HepG2 (cell line): Measurements from ENCODE around the gene LCN1. TPM values are rescaled to one million over a fixed set of nuclear protein-coding genes. Genes with fewer than 3 reads are reported as not detected.

ENCODE experiments used
- ATAC-seq: fragments of 200-7000 bp; cut with Tn5 transposase; 3 replicates; pipeline ENCODE4 v1.9.1; 2020; ENCODE audit warnings: mild to moderate bottlenecking, moderate library complexity
- BruUV-seq: library from RNA; stranded (reverse); fragments of 400-500 nt; replicated peaks from 2 replicates; lab custom pipeline; 2021; lab: Mats Ljungman, UMichigan
- CTCF ChIA-PET: fragments of 300-600 bp; formaldehyde crosslinking; extraction: SDS; loops from one replicate; lab custom pipeline; 2021; ENCODE audit warnings: low total read pairs, inconsistent platforms, low intra/inter-chr PET ratio; lab: Yijun Ruan, JAX
- POLR2A ChIA-PET: fragments of 350-600 bp; sonication (Branson Sonifier 250); formaldehyde crosslinking; loops from one replicate; lab custom pipeline; 2020; ENCODE audit warnings: antibody characterized with exemption, inconsistent platforms; lab: Yijun Ruan, JAX
- DNase-seq: peaks from one replicate; pipeline ENCODE4 v3.0.0-alpha.2; 2015; ENCODE audit warnings: low spot score
- FAIRE-seq: peaks from 3 replicates; lab custom pipeline; 2011; peaks lifted over from hg19 to GRCh38; lab: Jason Lieb, UNC
- H2AFZ ChIP-seq: one replicate; pipeline ENCODE4 v1.6.1; 2011; ENCODE audit warnings: low read length, inconsistent platforms
- H3K27ac ChIP-seq: fragments of 300-600 bp; 3 replicates; pipeline ENCODE4 v1.8.0; 2011; ENCODE audit warnings: mixed run types, mild to moderate bottlenecking, mixed read lengths, low read length, inconsistent platforms; ENCODE audit not compliant: insufficient read depth; ENCODE audit errors: extremely low read length
- H3K27me3 ChIP-seq, 2 experiments: fragments of 200-600 bp in 1 of 2; 2 replicates in 1 of 2; 3 replicates in 1 of 2; pipeline versions ENCODE4 v1.6.0 to v1.8.0; 2011; ENCODE audit warnings: low read length in 2 of 2, mild to moderate bottlenecking in 2 of 2, moderate library complexity in 2 of 2, inconsistent platforms in 1 of 2; ENCODE audit not compliant: insufficient read depth in 2 of 2, control insufficient read depth in 1 of 2
- H3K36me3 ChIP-seq, 2 experiments: fragments of 200-600 bp in 1 of 2; replicated peaks in 1 of 2; 2 replicates in 1 of 2; 3 replicates in 1 of 2; pipeline versions ENCODE4 v1.5.1 to v1.8.0; 2011; ENCODE audit warnings: low read length in 2 of 2, inconsistent platforms in 1 of 2; ENCODE audit not compliant: insufficient read depth in 2 of 2, control insufficient read depth in 1 of 2
- H3K4me1 ChIP-seq: 2 replicates; pipeline ENCODE4 v1.5.1; 2012; ENCODE audit warnings: low read length, inconsistent platforms; ENCODE audit not compliant: insufficient read depth
- H3K4me2 ChIP-seq: 2 replicates; pipeline ENCODE4 v1.6.0; 2011; ENCODE audit warnings: low read depth, low read length, inconsistent platforms
- H3K4me3 ChIP-seq, 3 experiments: fragments of 200-600 bp in 1 of 3; sonication (generic), shearing (Covaris generic) in 1 of 3; replicated peaks in 1 of 3; 2 replicates each; pipeline ENCODE4 v1.5.1; 2011 to 2016; ENCODE audit warnings: low read length in 3 of 3, inconsistent platforms in 2 of 3, low read depth in 2 of 3, mild to moderate bottlenecking in 2 of 3, control low read depth in 1 of 3, mixed read lengths in 1 of 3; ENCODE audit not compliant: insufficient read depth in 1 of 3
- H3K79me2 ChIP-seq: one replicate; pipeline ENCODE4 v1.6.1; 2011; ENCODE audit warnings: low read length, inconsistent platforms; ENCODE audit not compliant: insufficient read depth
- H3K9ac ChIP-seq: 2 replicates; pipeline ENCODE4 v1.6.0; 2011; ENCODE audit warnings: mild to moderate bottlenecking, low read depth, low read length, inconsistent platforms; ENCODE audit not compliant: insufficient read depth
- H3K9me3 ChIP-seq: 2 replicates; pipeline ENCODE4 v1.5.1; 2012; ENCODE audit warnings: mild to moderate bottlenecking, low read length
- H4K20me1 ChIP-seq: 2 replicates; pipeline ENCODE4 v1.6.0; 2011; ENCODE audit warnings: inconsistent platforms, mild to moderate bottlenecking, low read length, moderate library complexity; ENCODE audit not compliant: insufficient read depth
- DRAP1 ChIP-seq: IDR thresholded peaks from 2 replicates; pipeline ENCODE4 v1.6.1; 2016; ENCODE audit warnings: missing genetic modification reagents, missing compliant biosample characterization
- FOXP4 ChIP-seq: sonication (generic); formaldehyde crosslinking; IDR thresholded peaks from 2 replicates; pipeline ENCODE4 v1.4.0; 2020; ENCODE audit warnings: missing genetic modification reagents
- GABPB1 ChIP-seq: IDR thresholded peaks from 2 replicates; pipeline ENCODE4 v1.6.1; 2016; ENCODE audit warnings: mild to moderate bottlenecking, missing genetic modification reagents, moderate library complexity, missing compliant biosample characterization
- MED1 ChIP-seq: sonication (generic); formaldehyde crosslinking; IDR thresholded peaks from 2 replicates; pipeline ENCODE4 v1.4.0; 2020; ENCODE audit warnings: missing genetic modification reagents
- SPEN ChIP-seq: sonication (generic); formaldehyde crosslinking; IDR thresholded peaks from 2 replicates; pipeline ENCODE4 v1.5.1; 2020; ENCODE audit warnings: low read depth, mild to moderate bottlenecking, missing genetic modification reagents
- TFDP1 ChIP-seq: IDR thresholded peaks from 2 replicates; pipeline ENCODE4 v1.6.1; 2016; ENCODE audit warnings: missing compliant biosample characterization, missing genetic modification reagents, borderline replicate concordance
- ZIK1 ChIP-seq: sonication (generic); formaldehyde crosslinking; IDR thresholded peaks from 2 replicates; pipeline ENCODE4 v1.5.0; 2020; ENCODE audit warnings: mild to moderate bottlenecking, low read depth, missing genetic modification reagents, borderline replicate concordance
- whole genome bisulfite sequencing: methylation state at CpG from one replicate; pipeline ENCODE4 v1.1.6; 2017; ENCODE audit warnings: low lambda C conversion rate; 5-methylcytosine and 5-hydroxymethylcytosine counted together
- in situ Hi-C: cut with HindIII; loops from 2 replicates; pipeline ENCODE4 v1.10.0; 2017; ENCODE audit warnings: low pct_unique_long_range_greater_than_20kb; ENCODE audit not compliant: extremely low pct_ligation_motif_present
- intact Hi-C: fragments of 100-400 bp; cut with micrococcal nuclease; formaldehyde crosslinking; loops from one replicate; pipeline ENCODE4 v1.10.0; 2022; ENCODE audit not compliant: unreplicated experiment
- polyA plus RNA-seq, 8 experiments: library from polyadenylated mRNA; depleted of rRNA in 3 of 8; stranded (reverse) in 7 of 8; unstranded in 1 of 8; fragments of >200 nt; fragmentation: Illumina TruSeq in 4 of 8; extraction: Trizol in 4 of 8; gene quantifications; 2 replicates each; pipeline versions ENCODE4 v1.2.1 to v1.2.3, GENCODE V29; 2011 to 2016; ENCODE audit warnings: low read depth in 4 of 8, missing spikeins in 1 of 8, mixed read lengths in 1 of 8; ENCODE audit not compliant: insufficient read depth in 1 of 8
- total RNA-seq, 5 experiments: library from RNA; depleted of rRNA; stranded (reverse); fragments of >200 nt; fragmentation: Illumina TruSeq; extraction: Trizol; gene quantifications; 2 replicates each; pipeline ENCODE4 v1.2.3, GENCODE V29; 2016; ENCODE audit warnings: low read depth in 1 of 5
- TF ChIP-seq, protein P1 (sequence below): sonication (generic); formaldehyde crosslinking; IDR thresholded peaks from 2 replicates; pipeline ENCODE4 v1.4.0; 2020; ENCODE audit warnings: mild to moderate bottlenecking, missing genetic modification reagents
- TF ChIP-seq, protein P2 (sequence below): sonication (generic); formaldehyde crosslinking; IDR thresholded peaks from 2 replicates; pipeline ENCODE4 v1.5.1; 2020; ENCODE audit warnings: missing genetic modification reagents, mild to moderate bottlenecking, borderline replicate concordance

Gene LCN1
- total and polyA plus RNA-seq, 2 of the 13 experiments (the other 11 are each of a cell fraction or from before 2014, with no cell fraction given): not detected

DNA sequence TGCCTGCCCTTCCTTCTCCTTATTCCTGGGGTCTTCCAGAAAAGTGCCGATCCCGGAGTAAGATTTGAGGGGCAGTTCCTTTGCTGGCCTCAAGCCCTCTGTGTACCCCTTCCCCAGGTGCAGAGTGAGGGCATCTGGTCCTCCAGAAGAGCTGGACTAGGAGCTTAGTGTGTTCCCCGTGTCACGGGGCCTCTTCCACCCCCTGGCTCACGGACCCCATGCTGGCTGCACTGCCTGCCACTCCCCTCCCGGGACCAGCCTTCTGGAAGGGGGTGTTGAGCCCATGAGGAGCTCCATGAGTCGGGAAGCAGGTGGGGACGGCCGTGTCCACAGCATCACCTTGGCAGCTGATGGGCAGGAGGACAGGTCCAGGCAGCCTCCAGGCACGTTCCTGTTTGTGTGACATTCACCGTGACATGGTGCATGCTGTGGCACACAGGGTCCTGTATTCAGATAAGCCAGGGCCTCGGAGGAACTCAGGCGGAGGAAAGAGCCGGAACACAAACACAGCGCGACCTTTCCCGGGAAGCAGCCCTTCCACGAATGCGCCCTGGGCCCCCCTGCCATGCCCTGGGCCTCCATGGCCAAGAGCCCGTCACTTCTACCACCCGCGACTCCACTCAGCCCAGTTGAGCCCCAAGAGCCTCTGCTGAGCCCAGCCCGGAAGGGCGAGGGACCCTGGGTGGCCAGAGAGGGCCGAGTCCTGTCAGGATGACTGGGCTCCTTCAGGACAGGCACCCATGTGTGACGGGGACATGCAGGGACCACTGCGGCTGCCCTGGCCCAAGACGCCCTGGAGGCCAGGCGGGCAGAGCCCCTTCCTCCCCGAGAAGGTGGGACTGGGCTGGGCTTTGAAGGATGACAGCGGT is 5.9 kb upstream of the LCN1 start:
- H3K4me2 ChIP-seq: no peak overlapping the region
- POLR2A ChIA-PET: no interaction called here
- no peaks in the 10 kb centered on the region for H3K79me2 ChIP-seq
- ATAC-seq (no peak; the same call in 1 of the 3 replicates), DNase-seq (no peak), FAIRE-seq (no peak)
- no peak overlapping the region for H3K27ac ChIP-seq
- no peak overlapping the region for H2AFZ ChIP-seq
- no TSS peak for BruUV-seq
- 49% methylated on average over 20 of the region's 31 CpGs for WGBS
- H3K9me3 ChIP-seq: no peaks in the 10 kb centered on the region
- intact Hi-C loops: no loop called here
- H3K4me3 ChIP-seq: no peak overlapping the region
- H4K20me1 ChIP-seq: no peaks in the 10 kb centered on the region
- in situ Hi-C loops: no loop called here
- no peaks in the 10 kb centered on the region for H3K4me1 ChIP-seq
- no peaks in the 10 kb centered on the region for H3K36me3 ChIP-seq
- peaks cover 3 to 47% of the 10 kb centered on the region in 2 experiments; a peak in 4 of 5 replicates for H3K27me3 ChIP-seq
- TF ChIP-seq ZIK1 (CRISPR knock-in tag): no peak
- TF ChIP-seq, protein P1, sequence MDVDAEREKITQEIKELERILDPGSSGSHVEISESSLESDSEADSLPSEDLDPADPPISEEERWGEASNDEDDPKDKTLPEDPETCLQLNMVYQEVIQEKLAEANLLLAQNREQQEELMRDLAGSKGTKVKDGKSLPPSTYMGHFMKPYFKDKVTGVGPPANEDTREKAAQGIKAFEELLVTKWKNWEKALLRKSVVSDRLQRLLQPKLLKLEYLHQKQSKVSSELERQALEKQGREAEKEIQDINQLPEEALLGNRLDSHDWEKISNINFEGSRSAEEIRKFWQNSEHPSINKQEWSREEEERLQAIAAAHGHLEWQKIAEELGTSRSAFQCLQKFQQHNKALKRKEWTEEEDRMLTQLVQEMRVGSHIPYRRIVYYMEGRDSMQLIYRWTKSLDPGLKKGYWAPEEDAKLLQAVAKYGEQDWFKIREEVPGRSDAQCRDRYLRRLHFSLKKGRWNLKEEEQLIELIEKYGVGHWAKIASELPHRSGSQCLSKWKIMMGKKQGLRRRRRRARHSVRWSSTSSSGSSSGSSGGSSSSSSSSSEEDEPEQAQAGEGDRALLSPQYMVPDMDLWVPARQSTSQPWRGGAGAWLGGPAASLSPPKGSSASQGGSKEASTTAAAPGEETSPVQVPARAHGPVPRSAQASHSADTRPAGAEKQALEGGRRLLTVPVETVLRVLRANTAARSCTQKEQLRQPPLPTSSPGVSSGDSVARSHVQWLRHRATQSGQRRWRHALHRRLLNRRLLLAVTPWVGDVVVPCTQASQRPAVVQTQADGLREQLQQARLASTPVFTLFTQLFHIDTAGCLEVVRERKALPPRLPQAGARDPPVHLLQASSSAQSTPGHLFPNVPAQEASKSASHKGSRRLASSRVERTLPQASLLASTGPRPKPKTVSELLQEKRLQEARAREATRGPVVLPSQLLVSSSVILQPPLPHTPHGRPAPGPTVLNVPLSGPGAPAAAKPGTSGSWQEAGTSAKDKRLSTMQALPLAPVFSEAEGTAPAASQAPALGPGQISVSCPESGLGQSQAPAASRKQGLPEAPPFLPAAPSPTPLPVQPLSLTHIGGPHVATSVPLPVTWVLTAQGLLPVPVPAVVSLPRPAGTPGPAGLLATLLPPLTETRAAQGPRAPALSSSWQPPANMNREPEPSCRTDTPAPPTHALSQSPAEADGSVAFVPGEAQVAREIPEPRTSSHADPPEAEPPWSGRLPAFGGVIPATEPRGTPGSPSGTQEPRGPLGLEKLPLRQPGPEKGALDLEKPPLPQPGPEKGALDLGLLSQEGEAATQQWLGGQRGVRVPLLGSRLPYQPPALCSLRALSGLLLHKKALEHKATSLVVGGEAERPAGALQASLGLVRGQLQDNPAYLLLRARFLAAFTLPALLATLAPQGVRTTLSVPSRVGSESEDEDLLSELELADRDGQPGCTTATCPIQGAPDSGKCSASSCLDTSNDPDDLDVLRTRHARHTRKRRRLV: no peak
- TF ChIP-seq SPEN: no peak
- no peak for TF ChIP-seq MED1
- TF ChIP-seq TFDP1: no peak
- TF ChIP-seq FOXP4 (CRISPR knock-in tag): no peak
- no peak for TF ChIP-seq GABPB1 (CRISPR knock-in tag)
- TF ChIP-seq DRAP1 (CRISPR knock-in tag): no peak
- TF ChIP-seq, protein P2, sequence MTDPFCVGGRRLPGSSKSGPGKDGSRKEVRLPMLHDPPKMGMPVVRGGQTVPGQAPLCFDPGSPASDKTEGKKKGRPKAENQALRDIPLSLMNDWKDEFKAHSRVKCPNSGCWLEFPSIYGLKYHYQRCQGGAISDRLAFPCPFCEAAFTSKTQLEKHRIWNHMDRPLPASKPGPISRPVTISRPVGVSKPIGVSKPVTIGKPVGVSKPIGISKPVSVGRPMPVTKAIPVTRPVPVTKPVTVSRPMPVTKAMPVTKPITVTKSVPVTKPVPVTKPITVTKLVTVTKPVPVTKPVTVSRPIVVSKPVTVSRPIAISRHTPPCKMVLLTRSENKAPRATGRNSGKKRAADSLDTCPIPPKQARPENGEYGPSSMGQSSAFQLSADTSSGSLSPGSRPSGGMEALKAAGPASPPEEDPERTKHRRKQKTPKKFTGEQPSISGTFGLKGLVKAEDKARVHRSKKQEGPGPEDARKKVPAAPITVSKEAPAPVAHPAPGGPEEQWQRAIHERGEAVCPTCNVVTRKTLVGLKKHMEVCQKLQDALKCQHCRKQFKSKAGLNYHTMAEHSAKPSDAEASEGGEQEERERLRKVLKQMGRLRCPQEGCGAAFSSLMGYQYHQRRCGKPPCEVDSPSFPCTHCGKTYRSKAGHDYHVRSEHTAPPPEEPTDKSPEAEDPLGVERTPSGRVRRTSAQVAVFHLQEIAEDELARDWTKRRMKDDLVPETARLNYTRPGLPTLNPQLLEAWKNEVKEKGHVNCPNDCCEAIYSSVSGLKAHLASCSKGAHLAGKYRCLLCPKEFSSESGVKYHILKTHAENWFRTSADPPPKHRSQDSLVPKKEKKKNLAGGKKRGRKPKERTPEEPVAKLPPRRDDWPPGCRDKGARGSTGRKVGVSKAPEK (CRISPR knock-in tag): no peak
- H3K9ac ChIP-seq: no peak overlapping the region
- CTCF ChIA-PET: no interaction called here
